CMK (cell line): ENCODE results near the gene CBFA2T2.

Source experiments
- DNase-seq: peaks from one replicate; pipeline ENCODE4 v3.0.0-alpha.2; 2010; ENCODE audit warnings: low read depth

The CBFA2T2 gene

DNA sequence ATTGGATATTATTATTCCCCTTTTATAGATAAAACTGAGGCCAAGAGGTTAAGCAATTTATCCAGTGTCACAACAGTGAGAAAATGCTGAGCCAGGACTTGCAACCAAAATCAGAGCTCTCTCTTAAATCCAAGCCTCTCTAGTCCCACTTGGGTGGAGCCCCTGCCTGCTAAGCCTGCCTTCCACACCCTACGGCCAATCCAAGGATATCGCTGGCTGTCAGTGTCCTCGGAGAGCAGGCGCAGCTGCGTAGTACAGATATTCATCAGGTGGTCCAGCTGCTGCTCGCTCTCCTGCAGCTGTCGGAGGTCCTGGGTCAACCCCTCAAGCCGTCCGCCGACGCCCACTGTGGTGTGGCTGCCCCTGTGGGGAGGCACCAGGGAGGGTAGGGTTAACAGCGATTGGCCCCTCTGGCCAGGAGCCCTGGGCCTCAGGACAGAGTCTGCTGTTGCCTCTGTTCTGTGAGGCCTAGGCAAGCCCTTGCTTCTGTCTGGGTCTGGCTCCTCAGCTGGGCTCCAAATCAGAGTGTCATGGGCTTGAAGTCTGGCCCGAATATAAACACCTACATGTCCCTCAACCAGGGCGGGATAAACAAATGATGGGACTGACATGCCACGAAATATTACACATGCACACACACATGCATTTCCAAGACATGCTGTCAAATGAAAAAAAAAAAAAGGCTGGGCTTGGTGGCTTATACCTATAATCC is 188.3 kb downstream of the CBFA2T2 start:
- no peak for DNase-seq

DNA sequence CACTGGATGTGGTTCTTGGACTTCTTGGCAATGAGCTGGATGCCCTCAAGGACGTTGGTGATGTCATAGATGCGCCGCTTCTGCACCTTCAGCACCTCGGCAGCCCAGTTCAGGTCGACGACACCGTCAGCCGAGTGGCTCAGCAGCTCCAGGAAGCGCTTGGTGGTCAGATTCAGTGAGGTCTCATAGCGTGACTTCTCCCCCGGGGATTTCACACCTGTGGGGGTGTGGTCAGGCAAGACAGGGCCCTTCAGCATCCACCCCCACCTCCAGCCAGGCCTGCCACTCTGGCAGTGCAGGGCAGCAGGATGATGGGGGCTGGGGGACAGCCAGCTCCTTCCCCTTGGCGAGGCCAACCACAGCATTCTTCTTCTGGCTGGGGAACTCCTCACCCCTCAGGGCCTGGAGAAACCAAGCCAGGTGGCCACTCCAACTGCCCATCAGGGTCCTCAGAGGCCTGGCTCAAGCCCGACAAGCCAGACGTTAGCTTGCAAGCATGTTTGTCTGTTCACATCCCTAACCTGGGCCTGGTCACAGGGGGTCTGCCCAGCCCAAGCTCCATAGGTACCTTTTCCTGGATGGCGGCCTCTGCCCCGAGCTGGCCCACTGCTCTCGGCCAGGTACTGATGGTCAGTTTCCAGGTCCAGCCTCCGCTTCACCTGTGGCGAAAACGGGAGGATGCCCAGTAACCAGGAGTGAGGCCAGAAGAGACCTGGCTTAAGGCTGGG is 190.0 kb downstream of the CBFA2T2 start:
- DNase-seq, result no peak

DNA sequence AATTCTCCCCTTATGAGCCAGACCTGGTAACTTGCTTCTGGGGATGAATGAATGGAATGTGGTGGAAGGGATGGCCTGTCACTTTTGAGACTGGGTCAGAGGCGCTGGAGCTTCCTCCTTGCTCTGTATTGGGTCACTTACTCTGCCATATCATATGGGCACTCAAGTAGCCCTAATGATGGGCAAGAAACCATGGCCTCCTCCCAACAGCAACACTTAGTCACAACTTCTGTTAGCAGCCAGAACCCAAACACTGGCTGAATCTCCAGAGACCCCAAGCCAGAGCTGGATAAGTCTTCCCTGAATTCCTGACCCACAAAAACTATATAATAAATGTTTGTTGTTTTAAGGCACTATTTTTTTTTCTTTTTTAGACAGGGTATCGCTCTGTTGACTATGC is 190.8 kb downstream of the CBFA2T2 start:
- no peak for DNase-seq

DNA sequence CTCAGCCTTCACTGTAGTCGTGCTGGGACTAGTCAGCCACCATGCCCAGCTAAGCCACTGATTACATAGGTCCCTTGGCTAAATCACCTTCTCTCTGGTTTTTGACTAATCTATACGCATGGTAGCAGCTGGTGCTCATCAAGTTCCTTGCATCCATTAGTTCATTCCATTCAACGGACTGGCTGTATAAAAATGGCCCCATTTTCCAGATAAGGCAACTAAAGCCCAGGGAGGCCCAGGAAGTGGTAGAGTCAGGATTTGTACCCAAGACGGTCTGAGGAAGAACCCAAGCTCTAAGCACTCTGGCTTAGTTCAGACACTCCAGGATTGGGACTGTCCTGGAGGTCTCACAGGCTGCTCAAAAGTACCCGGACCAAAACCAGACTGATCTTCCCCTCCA is 191.4 kb downstream of the CBFA2T2 start:
- no peak for DNase-seq

DNA sequence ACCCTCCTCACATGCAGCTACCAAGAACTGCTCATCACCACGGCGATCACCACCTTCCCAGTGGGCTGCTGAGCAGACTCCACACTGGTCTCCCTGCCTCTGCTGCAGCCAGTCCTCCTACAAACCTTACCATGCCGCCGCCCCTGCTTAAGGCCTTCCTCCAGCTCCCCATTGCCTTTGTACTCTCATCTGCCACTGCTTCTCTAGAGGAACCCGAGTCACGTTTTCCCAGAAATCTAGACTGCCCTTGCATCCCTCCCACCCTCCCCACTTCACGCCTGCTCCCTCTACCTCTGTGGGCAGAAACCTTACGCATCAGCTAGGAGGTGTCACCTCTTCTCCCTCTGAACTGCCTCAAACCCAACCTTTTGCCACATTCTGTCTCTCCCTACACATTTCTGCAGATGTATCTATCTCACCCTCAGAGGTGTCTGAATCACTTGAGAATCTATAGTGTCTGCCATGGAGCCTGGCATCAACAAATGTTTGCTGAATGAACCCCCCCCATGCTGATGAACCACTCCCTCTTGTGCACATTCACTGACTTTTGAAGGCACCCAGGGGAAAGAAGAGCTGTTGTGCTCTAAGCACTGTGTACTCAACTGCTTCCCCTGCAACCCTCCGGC is 191.9 kb downstream of the CBFA2T2 start:
- DNase-seq, result no peak

DNA sequence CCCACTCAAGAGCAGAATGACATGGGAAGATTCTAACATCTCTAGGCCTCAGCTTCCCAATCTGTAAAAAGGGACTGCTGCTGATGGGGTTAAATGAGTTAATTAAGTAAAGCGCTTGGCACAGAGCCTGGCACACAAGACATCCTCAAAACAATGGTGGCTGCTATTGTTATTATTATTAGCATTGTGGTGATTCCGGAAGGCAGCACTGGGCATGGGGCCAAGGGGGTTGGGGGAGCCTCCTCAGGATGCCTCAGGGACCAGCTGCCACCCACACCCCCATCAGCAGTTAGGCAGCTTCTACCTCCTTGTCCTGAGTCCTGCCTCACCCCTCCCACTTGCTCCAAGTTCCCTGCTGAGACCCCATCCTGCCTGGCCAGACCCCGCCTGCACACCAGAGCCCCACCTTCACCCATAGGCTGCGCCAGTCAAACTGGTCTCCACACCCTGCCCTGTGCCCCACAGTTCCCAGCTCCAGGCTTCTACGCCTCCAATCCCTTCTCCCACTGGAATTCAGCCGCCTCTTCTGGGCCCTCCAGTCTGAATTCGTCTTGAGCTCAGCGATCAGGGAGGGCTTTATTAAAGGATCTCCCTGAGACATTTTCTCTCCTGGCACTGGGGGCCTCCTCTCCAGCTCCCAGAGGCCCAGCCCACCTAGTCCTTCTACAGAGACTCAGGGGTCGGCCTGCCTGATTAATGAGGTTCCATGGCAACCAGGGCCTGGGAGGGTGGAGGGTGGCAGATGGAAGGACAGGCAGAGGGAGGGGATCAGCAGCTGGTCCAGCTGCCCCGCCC is 194.8 kb downstream of the CBFA2T2 start:
- no peak for DNase-seq

DNA sequence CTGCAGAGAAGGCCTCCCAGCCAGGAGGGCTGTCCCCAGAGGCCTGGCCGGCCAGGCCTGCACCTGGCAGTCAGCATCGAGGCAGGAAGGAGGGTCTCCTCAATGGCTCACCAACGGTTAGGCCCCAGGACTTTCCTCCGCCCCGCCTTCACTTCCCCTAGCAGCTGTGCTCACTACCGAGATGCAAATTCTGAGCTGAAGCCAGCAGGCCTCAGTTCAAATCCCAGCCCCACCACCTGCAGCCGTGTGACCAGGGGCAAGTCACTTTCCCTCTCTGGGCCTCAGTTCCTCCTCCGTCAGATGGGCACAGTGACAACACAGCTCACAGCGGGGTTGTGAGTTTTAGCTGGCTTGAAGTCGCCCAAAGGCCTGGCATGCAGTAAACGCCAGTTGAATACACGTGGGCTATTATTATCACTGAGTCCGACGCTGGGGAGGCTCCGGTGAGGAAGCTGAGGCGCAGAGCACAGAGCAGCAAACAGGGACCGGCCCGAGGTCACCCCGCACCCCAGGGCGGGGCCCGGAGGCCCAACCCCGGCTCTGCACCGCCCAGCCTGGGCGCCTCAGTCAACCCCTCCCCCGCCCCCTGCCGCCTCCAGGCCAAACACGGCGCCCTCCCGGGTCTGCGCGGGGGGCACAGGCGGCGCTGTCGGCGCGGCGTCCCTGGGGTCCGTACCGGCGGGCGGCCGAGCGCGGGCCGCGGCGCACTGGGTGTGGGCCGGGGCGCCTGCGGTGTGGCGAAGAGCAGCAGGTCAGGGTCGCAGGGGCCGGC is 195.6 kb downstream of the CBFA2T2 start:
- DNase-seq, result no peak

DNA sequence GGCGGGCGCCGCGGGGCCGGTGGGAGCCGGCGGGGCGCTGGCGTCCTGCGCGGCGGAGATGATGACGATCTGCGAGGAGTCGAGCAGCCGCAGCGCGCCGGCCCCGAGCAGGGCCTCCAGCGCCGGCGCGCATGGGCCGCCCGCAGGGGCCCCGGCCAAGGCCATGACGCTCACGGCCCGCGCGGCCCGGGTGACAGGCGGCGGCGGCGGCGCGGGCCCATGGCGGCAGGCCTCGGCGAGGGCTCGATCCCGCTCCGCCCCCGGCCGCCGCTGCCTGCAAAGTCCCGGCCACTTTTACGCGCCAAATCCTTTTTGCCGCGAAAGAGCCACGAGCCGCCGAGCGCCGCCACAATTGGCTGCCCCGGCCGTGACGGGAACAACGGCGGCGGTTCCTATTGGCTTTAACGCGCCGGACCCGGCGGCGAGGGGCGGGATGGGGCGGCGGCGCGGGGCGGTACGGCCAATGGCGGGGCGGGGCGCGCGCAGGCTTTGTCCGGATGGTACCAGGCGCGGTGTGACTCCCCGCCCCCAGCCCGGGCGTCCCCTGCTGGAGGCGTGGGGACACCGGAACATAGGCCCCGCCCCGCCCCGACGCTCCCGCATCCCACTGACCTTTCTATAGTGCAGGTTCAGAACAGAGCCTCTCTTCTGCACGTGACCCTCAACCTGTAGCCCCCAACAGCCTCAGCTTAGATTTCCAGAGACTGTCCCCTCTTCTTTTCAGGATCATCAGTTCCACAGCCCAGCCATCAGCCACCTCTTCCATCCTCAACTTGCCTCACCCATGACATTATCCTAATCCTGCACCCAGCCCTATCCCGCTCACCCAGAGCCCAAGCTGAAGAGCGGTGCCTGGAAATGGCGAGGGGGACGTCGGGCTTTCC is 196.4 kb downstream of the CBFA2T2 start, which contains the start of gene E2F1:
E2F1 (minus strand) TSS at position 286 of the 884 bp plus-strand sequence; CDS start at position 165, 121 bp downstream.
- no peak for DNase-seq

DNA sequence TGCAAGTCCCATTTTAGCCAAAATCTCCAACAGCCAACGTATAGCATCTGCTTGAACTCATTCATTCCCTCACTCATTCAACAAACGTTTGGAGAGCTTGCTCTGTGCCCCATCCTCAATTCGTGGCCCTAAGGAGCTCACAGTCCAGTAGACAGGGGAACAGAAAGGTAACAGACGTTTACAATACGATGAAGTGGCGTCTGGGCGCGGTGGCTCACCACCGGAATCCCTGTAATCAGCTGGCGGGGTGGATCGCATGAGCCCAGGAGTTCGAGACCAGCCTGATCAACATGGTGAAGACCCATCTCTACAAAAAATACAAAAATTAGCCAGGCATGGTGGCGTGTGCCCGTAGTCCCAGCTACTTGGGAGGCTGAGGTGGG is 197.1 kb downstream of the CBFA2T2 start:
- DNase-seq, result no peak

DNA sequence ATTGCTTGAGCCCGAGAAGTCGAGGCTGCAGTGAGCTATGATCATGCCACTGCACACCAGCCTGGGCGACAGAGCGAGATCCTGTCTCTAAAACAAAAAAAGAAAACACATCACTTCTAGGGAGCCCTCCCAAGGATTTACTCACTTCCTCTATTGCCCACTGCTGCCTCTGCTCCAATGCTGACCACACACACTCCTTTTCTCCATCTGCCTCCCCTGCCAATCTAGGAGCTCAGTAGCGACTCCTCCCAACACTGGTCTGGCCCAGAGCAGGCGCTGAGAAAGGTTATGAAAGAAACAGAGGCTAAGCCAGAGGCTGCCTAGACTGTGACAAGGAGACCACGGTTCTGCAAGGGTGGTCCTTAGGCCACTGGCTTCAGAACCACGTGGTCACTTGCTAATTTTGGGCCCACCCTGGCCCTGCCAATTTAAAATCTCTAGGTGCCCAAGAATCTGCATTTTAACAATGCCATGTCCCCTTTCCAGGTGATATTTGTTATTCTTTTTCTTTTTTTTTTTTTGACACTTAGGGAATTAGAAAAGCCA is 197.5 kb downstream of the CBFA2T2 start:
- no peak for DNase-seq

DNA sequence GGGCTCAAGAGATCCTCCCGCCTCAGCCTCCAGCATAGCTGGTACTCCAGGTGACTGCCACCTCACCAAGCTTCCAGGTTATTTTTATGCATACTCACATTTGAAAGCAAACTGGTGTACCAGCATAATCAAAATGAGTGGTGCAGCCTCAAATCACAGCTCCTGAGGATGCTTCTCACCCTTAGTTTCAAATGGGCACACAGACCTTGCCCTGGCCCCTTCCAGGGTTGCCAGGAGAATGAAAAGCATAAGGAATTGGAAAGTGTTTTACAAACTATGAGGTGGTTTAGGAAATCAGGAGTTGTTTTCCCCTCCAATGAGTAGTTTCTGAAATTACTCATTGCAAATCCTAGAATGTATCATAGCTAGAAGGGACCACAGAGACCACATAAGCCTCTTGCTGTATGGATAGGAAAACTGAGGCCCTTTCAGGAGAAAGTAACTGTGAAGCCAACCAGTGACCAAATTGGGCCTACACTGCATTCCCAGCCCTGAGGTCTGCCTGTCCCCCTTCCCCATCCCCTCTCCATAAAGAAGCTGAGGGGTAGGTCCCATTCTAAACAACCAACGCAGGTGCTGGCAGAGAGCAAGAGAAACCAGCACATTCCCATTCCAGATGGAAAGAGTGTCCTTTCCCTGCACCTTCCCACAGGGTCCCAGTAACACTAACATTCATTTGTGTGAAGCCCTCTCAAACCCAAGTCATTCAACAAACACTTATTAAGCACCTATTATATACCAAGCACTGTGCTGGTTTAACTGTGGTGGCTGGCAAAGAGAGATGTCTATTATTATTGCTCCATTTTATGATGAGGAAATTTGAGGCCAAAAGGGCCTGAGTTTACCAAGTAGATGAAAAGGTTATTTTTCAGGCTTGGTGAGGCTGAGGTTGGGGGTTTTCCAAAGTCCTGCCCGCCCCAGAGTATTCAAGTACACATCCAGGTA is 198.4 kb downstream of the CBFA2T2 start:
- no peak for DNase-seq

DNA sequence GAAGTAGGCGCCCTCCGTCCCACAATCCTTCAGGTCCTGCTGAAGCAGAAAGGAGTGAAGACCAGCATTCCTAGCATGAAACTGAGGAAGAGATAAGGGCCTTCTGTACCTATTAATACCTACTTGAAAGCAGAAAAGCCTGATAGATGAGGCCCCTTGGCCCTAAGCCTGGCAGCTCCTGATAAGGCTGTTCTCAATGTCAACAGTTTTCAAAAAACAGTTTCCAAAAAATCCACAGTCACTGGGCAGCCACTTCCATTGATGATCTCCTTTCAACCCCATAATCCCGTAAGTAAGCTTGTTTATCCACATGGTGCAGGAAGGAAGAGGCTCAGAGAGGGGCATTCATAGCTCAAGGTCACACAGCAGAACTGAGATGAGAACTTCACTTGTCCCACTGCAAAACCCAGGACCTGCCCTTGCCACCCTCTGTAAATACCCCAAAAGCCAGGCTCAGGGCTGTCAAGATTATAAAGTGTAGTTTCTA is 199.1 kb downstream of the CBFA2T2 start:
- no peak for DNase-seq

DNA sequence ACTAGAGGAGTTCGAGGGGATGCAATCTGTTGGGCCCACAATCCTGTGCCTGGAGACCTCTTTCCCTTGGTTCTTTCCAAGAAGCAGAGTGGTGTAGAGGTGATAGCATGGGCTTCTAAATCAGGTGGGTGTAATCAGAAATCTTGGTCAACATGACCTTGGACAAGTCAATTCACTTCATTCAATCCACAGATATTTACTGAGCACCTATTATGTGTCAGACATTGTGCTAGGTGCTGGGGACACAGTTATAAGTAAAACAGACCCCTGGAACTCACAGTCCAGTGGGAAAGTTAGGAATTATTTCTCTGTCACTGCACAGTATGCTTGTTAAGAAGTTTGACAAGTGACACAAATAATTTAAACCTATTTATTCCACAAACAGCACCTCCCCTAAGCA is 199.6 kb downstream of the CBFA2T2 start:
- DNase-seq, result no peak

DNA sequence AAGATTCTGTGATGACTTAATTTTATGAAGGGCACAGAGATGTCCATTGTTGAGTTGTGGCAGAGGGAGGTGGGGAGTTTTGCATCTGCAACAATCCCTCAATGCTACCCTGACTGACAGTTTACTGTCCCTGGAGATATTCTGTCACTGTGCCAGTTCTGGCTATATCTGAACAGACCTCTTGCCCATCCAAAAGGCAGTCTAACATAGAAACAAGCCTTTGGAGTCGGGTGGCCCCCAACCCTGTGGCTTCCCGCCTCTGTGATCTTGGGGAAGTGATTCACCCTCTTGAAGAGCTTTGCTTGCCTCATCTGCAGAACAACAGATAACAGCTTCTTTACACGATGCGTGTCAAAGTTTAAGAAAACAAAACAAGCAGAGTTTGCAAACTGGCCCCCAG is 200.1 kb downstream of the CBFA2T2 start:
- no peak for DNase-seq

DNA sequence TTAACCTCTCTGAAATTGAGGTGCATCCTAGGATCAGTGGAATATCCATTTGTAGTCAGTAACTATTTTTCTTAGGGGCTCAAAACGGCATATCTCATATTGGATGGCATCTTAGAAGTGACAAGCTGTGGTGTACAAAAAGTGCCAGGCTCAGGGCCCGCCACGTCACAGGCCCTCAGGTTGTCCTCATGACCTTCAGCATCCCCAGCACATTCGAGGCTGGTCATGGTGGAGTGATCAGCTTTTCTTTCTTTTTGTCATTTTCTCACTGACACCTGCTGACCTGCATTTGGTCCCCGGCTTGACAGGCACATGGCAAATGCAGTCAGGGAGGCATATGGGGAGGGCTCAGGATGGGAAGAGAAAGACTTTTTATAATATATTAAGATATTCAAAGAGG is 203.4 kb downstream of the CBFA2T2 start:
- no peak for DNase-seq

DNA sequence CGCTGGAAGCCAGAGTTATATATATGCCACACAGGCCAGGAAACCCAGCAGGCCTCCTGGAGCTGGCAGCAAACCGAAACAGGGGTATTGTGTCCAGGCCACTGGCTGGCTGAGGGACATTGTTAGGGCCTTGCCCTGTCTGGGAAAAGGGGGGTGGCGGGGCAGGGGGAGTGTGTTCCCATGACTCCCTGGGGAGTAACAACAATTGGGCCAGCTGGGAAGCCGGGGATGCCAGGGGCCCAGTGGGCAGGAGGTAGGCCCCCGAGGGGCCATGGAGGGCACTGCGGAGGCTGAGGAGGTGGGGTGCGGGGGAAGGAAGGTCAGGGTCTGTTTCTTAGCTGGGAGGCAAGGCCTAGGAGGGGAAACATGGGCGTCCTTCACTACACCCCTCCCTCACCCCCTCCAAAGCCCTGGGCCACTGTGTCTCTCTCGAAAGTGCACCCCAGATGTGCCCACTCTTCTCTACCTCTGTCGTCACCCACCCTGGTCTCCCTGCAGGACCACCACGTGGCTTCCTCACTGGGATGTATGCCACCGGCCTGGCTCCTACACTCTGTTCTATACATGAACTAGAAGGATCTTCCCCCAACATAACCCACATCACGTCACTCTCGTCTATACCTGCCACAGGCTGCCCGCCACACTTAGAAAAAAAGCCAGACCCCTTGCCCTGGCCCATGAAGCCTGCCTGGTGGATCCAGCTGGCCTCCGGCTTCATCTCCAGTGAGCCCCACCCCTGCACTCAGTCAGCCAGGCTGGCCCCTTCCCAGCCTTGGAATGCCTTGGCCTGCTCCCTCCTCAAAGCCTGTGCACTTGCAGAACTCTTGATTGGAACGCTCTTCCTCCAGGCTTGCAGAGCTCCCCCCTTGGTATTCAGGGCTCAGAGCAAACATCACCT is 204.1 kb downstream of the CBFA2T2 start:
- DNase-seq, result no peak

DNA sequence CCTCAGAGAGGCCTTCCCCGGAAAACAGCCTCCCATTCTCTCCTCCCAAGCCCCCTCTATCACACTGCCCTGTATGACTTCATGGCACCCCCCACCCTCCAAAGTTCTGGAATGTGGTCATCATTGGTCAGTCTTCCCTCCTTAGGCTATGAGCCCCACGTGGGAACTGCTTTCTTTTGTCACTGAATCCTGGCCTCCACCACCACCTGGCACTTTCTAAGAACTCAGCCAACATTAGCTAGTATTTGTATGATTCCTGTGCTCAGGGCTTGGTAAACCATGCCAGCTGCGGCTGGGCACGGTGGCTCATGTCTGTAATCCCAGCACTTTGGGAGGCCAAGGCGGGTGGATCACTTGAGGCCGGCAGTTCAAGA is 204.7 kb downstream of the CBFA2T2 start:
- DNase-seq, result no peak

DNA sequence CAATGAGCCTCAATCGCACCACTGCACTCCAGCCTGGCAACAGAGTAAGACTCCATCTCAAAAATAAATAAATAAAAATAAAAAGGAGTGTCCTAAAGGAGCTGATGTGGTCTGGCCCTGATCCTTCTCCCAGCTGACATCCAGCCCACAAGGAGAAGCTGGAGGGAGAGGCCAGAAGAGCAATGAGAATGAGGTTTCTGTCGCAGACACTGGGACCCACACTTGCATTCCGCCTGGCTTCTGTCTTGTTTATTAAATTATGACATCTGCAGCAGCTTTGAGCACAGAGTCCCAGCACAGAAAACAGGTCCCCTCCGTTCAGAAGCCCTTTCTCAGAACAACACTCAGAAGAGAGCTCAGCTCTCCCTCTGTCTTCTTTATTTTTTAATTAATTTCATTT is 206.6 kb downstream of the CBFA2T2 start:
- no peak for DNase-seq
